Activated naive CD4-positive, alpha-beta T cell treated with anti-CD3 and anti-CD28 coated beads, Interleukin-2, amount 50 U/mL, for 72 hours (primary cell): ENCODE measurements around the gene KRT80. TPM values are rescaled to one million over a fixed set of nuclear protein-coding genes. Genes with fewer than 3 reads are reported as not detected.

Experiments
- ATAC-seq, 2 donors: fragments of 150-1000 bp; cut with Tn5 transposase; 2 replicates each; pipeline ENCODE4 v1.10.0; 2021; ENCODE audit warnings: mild to moderate bottlenecking in 2 of 2, moderate library complexity in 2 of 2
- DNase-seq, 2 donors: peaks; one replicate each; pipeline ENCODE4 v3.0.0; 2021 to 2022; ENCODE audit warnings: low spot score in 2 of 2
- H3K27ac Mint-ChIP-seq, 2 donors: one replicate each; pipeline ENCODE4 v1.8.0; 2022; ENCODE audit warnings: mild to moderate bottlenecking in 2 of 2, mixed read lengths in 2 of 2
- H3K36me3 Mint-ChIP-seq, 2 donors: one replicate each; pipeline ENCODE4 v1.8.0; 2022; ENCODE audit warnings: mixed read lengths in 2 of 2
- H3K9me3 Mint-ChIP-seq, 2 donors: one replicate each; pipeline ENCODE4 v1.8.0; 2022; ENCODE audit warnings: mixed read lengths in 2 of 2
- total RNA-seq, 2 donors: library from RNA; stranded (reverse); gene quantifications; one replicate each; pipeline ENCODE4 v1.2.3, GENCODE V29; 2022

Gene KRT80
- total RNA-seq, 2 donors from 2014 or later, result not detected

DNA sequence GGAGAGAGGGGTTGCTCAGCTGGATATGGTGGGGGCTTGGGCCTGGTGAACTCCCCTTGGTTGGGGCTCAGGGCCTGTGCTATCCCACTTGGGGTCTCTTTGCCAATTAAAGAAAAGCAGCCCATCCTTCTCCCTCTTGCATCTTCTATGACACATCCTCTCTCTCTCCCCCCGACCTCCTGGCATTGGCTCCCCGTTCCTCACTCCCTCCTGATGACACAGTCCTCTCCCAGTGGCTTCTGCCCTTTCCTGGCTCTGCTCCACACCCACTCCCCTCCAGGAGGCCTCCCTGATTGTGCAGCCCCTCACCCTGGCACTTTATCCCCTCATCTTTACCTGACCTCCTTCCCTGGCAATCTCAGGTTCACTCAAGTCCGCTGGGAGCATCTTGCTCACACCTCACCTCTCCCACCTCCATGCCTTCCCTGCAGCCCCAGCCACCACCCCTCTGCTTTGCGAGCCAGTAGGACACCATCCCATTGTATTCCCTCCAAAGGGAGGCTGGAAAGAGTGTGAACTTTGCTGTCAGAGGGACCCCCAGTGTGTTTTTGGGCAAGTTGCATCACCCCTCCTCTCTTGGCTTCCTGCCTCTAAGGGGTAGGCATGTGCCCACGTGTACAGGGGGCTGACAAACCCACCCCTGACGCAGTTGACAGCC lies 10.7 kb downstream of the KRT80 start:
- no peaks in the 10 kb centered on the region for H3K9me3 Mint-ChIP-seq
- DNase-seq, result no peak
- ATAC-seq, result no peak
- no peak overlapping the region for H3K27ac Mint-ChIP-seq
- H3K36me3 Mint-ChIP-seq, result no peaks in the 10 kb centered on the region

DNA sequence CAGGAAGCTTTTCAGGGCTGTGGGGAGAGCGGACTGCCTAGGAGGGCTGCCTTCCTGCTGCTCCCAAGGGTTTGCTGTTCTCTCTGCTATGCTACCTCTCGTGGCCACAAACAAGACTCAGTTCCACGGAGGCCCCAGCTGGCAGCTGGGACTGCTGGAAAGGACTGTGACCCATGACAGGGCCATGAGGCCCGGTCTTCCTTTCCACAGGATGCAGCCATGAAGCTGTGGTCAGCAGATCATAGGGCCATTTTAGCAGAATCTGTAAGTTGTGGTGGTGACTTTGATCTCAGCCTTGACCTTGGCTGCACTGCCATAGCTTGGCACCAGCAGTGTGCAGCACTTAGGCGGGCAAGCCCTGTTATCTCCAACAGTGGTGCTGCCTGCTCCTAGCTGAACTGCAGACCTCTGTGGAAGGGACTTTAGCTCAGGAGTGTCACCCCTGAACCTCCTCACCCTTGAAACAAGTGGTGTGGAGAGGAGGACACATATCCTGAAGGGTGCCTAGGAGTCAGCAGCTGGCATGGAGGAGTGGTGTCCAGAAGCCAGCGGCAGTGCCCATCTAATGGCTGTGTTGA lies 12.3 kb downstream of the KRT80 start:
- DNase-seq (no peak), ATAC-seq (no peak)
- no peaks in the 10 kb centered on the region for H3K36me3 Mint-ChIP-seq
- no peaks in the 10 kb centered on the region for H3K9me3 Mint-ChIP-seq
- peak overlapping the region in 1 of 2 donors; percentile 36 for H3K27ac Mint-ChIP-seq

DNA sequence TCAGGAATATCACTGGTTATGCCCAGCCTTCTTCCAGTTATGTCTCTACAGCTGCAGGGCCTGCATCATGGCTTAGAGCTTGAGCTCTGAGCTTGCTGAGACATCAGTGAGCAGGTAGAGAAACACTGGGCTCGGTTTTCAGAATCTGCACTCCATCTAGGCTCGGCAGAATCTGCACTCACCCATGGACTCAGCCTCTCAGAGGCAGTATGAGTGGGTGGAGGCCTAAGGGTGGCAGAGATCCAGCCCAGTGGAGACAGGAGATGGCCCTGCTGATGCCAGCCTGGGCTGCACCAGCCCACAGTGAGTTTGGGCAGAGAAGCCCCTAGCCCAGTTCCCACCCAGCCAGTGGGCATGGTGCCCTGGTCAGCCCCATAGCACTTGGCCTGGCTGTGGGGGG lies 12.8 kb downstream of the KRT80 start:
- Mint-ChIP-seq H3K36me3 (no peaks in the 10 kb centered on the region), H3K9me3 (no peaks in the 10 kb centered on the region), H3K27ac (no peak overlapping the region)
- ATAC-seq, result no peak
- no peak for DNase-seq

DNA sequence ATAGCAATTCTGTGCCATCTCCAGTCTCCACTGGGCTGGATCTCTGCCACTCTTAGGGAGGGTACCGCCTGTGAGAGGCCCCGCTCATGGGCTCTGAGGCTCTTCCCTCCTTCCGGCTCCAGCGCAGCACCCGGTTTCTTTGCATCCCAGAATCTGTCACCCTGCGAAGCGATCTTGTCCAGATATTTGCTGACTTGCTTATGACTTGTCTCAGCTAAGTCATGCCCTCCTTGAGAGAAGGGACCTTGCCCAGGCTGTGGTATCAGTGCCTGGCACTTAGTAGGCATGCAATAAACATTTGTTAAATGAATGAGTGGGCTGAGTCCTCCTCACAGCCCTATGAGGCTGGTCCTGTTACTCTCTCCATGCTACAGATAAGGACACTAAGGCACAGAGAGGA lies 13.4 kb downstream of the KRT80 start:
- DNase-seq (no peak), ATAC-seq (no peak)
- Mint-ChIP-seq H3K36me3 (no peaks in the 10 kb centered on the region), H3K27ac (no peak overlapping the region), H3K9me3 (no peaks in the 10 kb centered on the region)

DNA sequence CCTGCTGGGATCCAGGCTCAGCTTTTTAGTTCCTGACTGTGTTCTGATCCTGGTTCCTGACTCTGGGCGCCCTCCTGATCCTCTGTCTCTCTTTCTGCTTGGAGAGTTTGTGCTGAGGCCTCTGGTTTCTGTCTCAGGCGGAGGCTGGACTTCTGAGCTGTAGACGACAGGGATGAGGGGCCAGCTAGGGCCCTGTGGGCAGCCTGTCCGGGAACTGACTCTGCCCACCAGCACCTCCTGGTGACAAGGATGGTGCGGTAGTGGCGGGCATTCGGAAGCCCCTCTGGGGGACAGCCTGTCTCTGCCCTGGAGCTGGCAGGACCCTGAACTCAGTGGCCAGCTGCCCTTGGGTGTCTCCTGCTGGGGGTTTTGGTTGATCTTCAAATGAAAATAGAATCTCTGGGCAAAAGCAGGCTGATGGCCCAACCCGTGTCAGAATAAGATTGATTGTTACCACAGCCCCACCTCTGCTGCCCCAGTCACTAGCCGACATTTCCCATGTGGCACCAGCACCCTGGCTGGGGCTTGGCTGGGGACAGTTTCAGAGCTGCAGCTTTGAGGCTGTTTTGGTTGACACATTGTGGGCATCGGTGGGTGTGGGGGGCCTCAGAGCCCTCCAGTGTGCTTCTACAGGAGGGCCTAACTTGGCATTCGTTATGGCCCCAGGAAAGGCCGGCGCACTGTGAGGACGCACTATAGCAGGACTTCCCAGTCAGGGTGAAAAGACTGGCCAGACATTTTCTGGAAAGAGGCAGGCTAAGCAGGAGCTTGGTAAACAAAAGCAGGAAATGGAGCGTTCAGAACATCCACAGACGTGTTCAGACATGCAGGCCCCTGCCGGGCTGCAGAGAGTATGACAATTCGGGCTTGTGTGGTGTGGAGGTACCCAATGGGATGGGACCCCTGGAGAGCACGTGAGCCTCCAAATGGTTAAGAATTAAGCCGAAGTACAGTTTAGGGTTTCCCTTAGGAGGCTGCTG lies 16.2 kb downstream of the KRT80 start:
- ATAC-seq (no peak), DNase-seq (no peak)
- Mint-ChIP-seq H3K9me3 (no peaks in the 10 kb centered on the region), H3K27ac (peak overlapping the region in 1 of 2 donors; percentile 75), H3K36me3 (no peaks in the 10 kb centered on the region)

DNA sequence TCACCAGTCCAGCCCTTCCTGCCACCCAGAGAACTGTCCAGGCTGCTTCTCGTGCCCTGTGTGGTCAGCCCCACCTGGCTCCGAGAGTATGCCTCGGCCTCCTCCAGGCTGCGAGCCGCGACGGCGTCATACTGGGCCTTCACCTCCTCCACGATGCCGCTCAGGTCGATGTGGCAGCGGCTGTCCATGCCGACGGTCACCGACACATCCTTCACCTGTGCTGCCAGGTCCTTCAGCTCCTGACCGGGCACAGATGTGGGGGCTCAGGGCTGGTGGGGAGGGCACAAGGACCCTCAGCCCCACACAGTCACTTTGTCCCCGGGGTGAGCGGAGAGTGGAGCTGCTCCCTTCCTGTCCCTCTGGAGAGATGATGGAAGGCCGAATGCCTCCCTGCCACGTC lies 18.3 kb downstream of the KRT80 start:
- Mint-ChIP-seq H3K27ac (no peak overlapping the region), H3K9me3 (no peaks in the 10 kb centered on the region), H3K36me3 (no peaks in the 10 kb centered on the region)
- DNase-seq, result no peak
- ATAC-seq, result no peak

DNA sequence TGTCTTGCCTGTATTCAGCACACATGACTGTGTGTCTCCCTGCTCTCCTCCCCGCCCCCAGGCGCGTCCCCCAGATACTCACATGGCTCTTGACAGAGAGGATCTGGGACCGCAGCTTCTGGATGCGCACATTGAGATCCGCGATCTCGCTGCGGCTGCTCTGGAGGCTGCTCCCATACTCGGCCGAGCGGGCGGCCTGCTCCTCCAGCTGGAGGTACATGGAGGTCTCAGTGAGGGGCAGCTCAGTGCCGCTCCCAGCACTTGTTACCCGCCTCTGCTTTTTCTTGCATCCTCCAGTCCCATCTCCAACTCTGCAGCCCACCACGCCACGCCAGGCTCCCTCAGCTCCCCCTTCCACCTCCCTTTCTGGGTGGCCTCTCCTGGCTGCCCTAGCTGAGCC lies 18.9 kb downstream of the KRT80 start:
- DNase-seq (no peak), ATAC-seq (no peak)
- no peaks in the 10 kb centered on the region for H3K9me3 Mint-ChIP-seq
- H3K27ac Mint-ChIP-seq, result no peak overlapping the region
- no peaks in the 10 kb centered on the region for H3K36me3 Mint-ChIP-seq

DNA sequence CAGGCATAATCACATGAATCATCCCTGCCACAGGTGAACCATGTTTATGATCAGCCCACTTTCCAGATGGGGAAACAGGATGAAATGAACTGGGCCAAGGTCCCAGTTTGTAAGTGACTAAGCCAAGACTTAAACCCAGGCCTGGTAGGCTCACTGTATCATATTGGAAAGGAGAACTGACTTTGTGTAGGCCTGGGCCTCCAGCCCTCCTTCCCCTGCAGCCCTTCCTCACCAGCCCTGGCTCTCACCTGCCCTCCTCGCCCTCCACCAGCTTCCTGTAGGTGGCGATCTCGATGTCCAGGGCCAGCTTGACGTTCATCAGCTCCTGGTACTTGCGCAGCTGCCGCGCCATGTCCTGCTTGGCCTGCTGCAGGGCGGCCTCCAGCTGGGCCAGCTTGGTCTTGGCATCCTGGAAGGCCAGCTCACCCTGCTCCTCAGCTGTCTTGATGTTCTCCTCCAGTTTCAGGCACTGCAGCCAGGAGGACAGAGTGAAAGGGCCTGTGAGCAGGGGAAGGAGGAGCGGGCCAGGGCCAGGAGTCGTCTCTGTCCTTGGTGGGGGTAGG lies 19.8 kb downstream of the KRT80 start:
- peak in 1 of 2 donors; percentile 48 for ATAC-seq
- Mint-ChIP-seq H3K9me3 (no peaks in the 10 kb centered on the region), H3K27ac (no peak overlapping the region), H3K36me3 (no peaks in the 10 kb centered on the region)
- DNase-seq, result peak in 1 of 2 donors; percentile 34

DNA sequence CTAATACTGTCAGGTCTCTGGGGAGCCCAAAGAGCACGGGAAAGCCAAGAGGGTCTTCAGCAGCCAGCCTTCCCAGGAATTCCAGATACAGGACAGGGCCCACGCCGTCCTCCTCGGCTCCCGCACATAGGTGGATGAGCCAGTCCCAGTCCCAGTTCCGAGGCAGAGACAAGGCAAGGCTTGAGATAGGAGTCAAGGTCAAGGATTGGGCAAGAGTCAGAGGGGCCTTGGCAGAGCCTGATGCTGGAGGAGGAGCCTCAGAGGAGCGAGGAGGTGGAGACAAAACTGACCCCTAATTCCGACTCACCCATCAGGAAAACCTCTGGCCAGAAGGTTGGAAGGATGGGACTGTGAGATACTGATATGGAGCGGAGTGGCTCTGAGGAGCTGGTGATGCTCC lies 21.0 kb downstream of the KRT80 start:
- H3K36me3 Mint-ChIP-seq, result no peaks in the 10 kb centered on the region
- DNase-seq (no peak), ATAC-seq (no peak)
- no peaks in the 10 kb centered on the region for H3K9me3 Mint-ChIP-seq
- H3K27ac Mint-ChIP-seq, result peak overlapping the region in 1 of 2 donors; percentile 25

DNA sequence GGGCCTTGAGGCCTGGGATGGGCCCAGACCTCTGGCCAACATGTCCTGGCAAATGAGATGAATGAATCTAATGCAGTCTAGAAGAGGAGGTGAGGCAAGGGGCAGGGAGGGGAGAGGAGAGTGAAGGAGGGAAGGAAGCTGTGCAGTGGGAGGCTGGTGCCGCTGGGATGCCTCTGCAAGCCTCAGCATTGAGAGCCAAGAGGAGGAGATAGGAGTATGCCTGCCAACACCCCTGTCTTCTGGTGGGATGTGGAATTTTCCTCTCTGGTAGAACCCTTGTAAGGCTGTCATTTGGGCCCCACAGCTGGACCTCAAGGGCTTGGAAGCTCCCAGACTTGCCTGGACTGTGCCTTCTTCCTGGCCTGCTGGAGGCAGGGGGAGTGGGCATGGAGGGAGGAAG lies 21.9 kb downstream of the KRT80 start:
- no peaks in the 10 kb centered on the region for H3K9me3 Mint-ChIP-seq
- DNase-seq (no peak), ATAC-seq (no peak)
- no peaks in the 10 kb centered on the region for H3K36me3 Mint-ChIP-seq
- peak overlapping the region; percentile 25 to 44 for H3K27ac Mint-ChIP-seq

DNA sequence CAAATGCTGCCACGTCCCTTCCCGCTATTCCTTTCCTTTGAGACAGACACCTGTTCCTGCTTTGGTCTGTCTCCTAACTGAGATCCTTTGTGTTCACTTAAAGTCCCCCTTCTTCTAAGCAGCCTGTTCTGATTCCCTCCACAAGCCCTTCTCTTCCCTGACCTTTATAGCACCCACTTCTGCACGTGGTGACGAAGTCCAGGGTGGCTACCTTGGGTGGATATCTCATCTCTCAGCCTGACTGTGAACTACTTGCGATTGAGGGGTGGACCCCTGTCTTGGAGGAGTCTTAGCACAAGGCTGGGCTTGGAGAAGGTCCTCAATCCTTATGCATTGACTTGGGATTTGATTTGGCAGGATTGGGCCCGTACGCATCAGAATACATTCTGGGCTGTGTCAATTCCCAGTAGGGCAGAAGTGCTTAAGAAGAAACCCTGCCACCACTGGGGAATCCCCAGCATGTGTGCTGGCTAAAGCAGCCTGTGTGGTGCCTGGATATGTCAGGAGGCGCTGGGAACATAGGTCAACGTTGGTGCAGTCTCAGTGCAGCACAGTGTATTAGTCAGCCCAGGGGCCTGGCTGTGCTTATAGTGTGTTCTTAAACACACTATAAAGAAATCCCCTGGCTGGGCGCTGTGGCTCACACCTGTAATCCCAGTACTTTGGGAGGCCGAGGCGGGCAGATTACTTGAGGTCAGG lies 23.6 kb downstream of the KRT80 start:
- DNase-seq, result no peak
- H3K36me3 Mint-ChIP-seq, result no peaks in the 10 kb centered on the region
- ATAC-seq, result peak in 1 of 2 donors; percentile 59
- no peaks in the 10 kb centered on the region for H3K9me3 Mint-ChIP-seq
- H3K27ac Mint-ChIP-seq, result no peak overlapping the region

DNA sequence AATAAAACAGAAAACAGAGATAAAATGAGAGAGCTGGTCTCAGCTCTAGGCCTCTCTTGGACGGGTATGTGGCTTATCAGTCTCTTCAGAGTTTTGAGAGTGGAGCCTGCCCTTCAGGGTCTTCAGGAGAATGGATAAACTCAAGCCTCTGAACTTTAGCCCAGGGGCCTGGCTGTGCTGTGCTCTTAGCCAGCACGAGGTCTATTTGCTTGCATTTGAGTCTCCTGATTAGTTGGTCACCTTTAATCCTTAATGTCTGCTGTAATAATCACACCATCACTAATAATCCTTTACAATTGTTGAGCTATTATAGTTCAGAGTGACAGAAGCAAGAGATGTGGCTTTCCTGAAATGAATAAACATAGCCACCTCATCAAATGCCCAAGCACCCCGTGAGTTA lies 24.3 kb downstream of the KRT80 start:
- Mint-ChIP-seq H3K36me3 (no peaks in the 10 kb centered on the region), H3K9me3 (no peaks in the 10 kb centered on the region), H3K27ac (no peak overlapping the region)
- no peak for DNase-seq
- ATAC-seq, result no peak

DNA sequence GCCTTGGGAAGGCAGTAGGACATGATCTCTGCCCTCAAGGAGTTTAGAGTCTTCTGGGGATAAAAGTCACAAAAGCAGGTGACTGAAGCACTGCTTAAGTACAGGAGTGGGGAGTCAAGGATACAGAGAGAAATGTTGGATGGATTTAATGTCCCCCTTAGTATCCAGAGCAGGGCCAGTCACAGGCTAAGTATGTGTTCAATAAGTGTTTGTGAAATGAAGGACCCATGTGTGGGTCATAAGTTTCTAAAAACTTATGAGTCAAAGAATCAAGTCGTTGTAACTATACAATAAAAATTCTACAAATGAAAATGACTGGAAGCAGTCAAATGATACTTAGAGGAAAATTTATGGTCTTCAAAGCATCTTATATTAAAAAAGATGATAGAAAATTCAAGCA lies 25.1 kb downstream of the KRT80 start:
- no peak overlapping the region for H3K27ac Mint-ChIP-seq
- H3K36me3 Mint-ChIP-seq, result no peaks in the 10 kb centered on the region
- no peak for DNase-seq
- no peaks in the 10 kb centered on the region for H3K9me3 Mint-ChIP-seq
- no peak for ATAC-seq

DNA sequence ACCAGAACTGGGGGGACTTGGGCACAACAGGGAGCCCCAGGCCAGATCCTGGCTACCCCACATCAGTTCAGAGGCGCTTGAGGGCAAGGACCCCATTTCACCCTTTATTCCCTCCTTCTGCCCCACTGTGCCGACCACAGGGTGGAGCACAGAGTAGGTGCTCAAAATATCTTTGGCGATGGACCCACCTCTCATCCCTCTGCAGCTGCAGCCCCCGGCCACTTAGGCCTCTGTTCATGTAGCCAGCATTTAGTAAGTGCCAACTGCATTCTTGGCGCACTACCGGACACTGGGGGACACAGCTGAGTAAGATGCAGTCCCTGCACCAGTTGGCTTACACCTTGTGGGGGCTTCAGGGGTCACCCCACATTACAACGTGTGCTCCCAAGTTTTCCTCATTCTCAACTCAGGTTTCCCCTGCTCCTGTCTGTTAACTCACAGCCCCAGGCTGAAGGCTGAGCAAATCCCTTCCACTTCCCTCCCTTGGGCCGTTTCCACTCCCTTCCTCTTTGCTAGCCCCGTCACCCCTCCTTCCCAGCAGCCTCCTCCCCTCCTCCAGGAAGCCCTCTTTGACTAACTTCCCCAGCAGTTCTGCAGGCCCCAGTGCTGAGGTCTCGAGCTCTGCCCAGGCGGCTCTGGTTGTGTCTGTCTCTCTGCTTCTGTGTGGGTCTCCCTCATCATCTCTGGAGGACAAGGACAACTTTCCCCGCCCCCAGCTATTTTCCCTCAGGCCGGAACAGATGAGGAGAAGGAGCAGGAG lies 26.5 kb downstream of the KRT80 start:
- DNase-seq, result no peak
- Mint-ChIP-seq H3K27ac (no peak overlapping the region), H3K9me3 (no peaks in the 10 kb centered on the region), H3K36me3 (no peaks in the 10 kb centered on the region)
- no peak for ATAC-seq

DNA sequence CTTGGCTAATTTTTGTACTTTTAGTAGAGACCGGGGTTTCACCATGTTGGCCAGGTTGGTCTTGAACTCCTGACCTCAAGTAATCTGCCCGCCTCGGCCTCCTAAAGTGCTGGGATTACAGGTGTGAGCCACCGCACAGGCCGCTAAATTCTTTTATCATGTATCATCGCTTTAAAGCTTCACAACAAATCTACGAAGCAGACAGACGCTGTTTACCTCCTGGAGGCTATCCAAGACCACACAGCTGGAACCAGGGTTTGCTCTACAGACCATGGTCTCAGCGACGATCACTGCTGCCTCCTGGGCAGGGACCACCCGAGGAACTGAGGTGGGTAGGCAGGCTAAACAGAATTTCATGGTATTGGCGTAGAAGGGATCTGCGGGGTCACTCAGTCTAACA lies 27.2 kb downstream of the KRT80 start:
- ATAC-seq, result no peak
- Mint-ChIP-seq H3K9me3 (no peaks in the 10 kb centered on the region), H3K36me3 (no peaks in the 10 kb centered on the region), H3K27ac (no peak overlapping the region)
- no peak for DNase-seq

DNA sequence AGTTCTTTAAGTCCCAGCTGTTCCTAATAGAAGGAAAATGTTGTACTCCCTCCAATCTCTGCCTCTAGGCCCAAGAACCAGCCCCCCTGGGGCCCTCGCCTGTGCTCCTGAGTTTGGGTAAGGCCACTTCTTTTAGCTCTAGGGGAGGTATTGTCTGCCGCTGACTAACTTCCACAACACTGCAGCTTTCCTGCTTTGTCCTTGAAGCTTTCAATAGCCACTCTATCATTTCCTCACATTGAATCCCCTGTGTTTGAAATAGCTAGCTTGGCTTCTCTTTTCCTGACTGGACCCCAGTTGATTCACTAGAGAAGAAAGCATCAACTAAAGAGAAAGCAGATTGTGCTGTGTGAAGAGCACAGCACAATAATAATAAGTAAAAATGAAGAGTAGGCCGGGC lies 28.8 kb downstream of the KRT80 start:
- H3K27ac Mint-ChIP-seq, result no peak overlapping the region
- no peaks in the 10 kb centered on the region for H3K9me3 Mint-ChIP-seq
- ATAC-seq, result no peak
- H3K36me3 Mint-ChIP-seq, result no peaks in the 10 kb centered on the region
- no peak for DNase-seq
